ENCODE data around the gene UTF1. TPM values are rescaled to one million over a fixed set of nuclear protein-coding genes. Genes with fewer than 3 reads are reported as not detected.

UTF1 gene
- not detected in 2 replicates for total RNA-seq

GRCh38 chr10:133230044-133230361 is at the start of gene UTF1:
UTF1 (plus strand) TSS chr10:133230217; CDS start chr10:133230289, 72 bp downstream.

GRCh38 chr10:133237588-133238465 is 7.8 kb downstream of the UTF1 start, which contains the start of gene VENTX:
VENTX (plus strand) TSS chr10:133237855; CDS start chr10:133237915, 60 bp downstream.

GRCh38 chr10:133276435-133277201 is 46.6 kb downstream of the UTF1 start, which contains the start of gene ADAM8:
ADAM8 (minus strand) TSS chr10:133276868; CDS start chr10:133276817, 51 bp downstream.

Other genes starting within 250 kb of the UTF1 start
- not detected in 2 replicates for gene ADGRA1, start 142.3 kb upstream of the UTF1 start, total RNA-seq
- 0.19 and 0.85 TPM in 2 replicates for gene KNDC1, start 70.0 kb upstream of the UTF1 start, total RNA-seq
- gene VENTX, start 7.6 kb downstream of the UTF1 start, total RNA-seq = not detected in 2 replicates
- 0.85 and 1.3 TPM in 2 replicates for gene ADAM8, start 46.7 kb downstream of the UTF1 start, total RNA-seq
- 39.2 and 83.8 TPM in 2 replicates for gene TUBGCP2, start 78.7 kb downstream of the UTF1 start, total RNA-seq
- 13.2 and 38.5 TPM in 2 replicates for gene ZNF511, start 78.7 kb downstream of the UTF1 start, total RNA-seq
- not detected in 2 replicates for gene CALY, start 106.7 kb downstream of the UTF1 start, total RNA-seq
- not detected in 2 replicates for gene PRAP1, start 117.2 kb downstream of the UTF1 start, total RNA-seq
- gene FUOM, start 127.8 kb downstream of the UTF1 start, total RNA-seq = 10.7 and 15.5 TPM in 2 replicates
- 62.6 and 88.2 TPM in 2 replicates for gene ECHS1, start 143.1 kb downstream of the UTF1 start, total RNA-seq
- gene PAOX, start 149.0 kb downstream of the UTF1 start, total RNA-seq = 4.8 and 6.2 TPM in 2 replicates
- 20.9 and 34.5 TPM in 2 replicates for gene MTG1, start 163.9 kb downstream of the UTF1 start, total RNA-seq
- 0.28 and 0.38 TPM in 2 replicates for gene SPRN, start 194.4 kb downstream of the UTF1 start, total RNA-seq
- 0.77 and 1.1 TPM in 2 replicates for gene SCART1, start 223.7 kb downstream of the UTF1 start, total RNA-seq

Measured in regular cardiac myocyte (primary cell).